Naive thymus-derived CD8-positive, alpha-beta T cell (primary cell): ENCODE results near the gene KCNA3. TPM values are rescaled to one million over a fixed set of nuclear protein-coding genes. Genes with fewer than 3 reads are reported as not detected.

ENCODE experiments used
- ATAC-seq, 2 donors: fragments of 150-1000 bp; cut with Tn5 transposase in 1 of 2; sonication (Bioruptor Pico), chemical (Tn5 transposase) in 1 of 2; 1 replicate in 1 of 2; 2 replicates in 1 of 2; pipeline ENCODE4 v1.10.0; 2021; ENCODE audit warnings: mild to moderate bottlenecking in 2 of 2, moderate library complexity in 2 of 2
- POLR2A ChIA-PET: fragments of 350-600 bp; sonication (Branson Sonifier 250); formaldehyde crosslinking; loops from one replicate; lab custom pipeline; 2021; ENCODE audit warnings: antibody characterized with exemption; lab: Charles Lee
- DNase-seq, 10 donors: peaks; one replicate each; pipeline versions ENCODE4 v3.0.0 to v3.0.0-alpha.2; 2020 to 2022
- H3K27ac Mint-ChIP-seq, 10 donors: one replicate each; pipeline ENCODE4 v1.8.0; 2020 to 2022; ENCODE audit warnings: mild to moderate bottlenecking in 10 of 10, mixed read lengths in 10 of 10, moderate library complexity in 4 of 10, inconsistent platforms in 1 of 10
- H3K27me3 Mint-ChIP-seq, 5 donors: one replicate each; pipeline ENCODE4 v1.8.0; 2021 to 2022; ENCODE audit warnings: mixed read lengths in 5 of 5
- H3K36me3 Mint-ChIP-seq, 3 donors: one replicate each; pipeline ENCODE4 v1.8.0; 2020 to 2022; ENCODE audit warnings: mixed read lengths in 3 of 3, mild to moderate bottlenecking in 2 of 3, inconsistent platforms in 1 of 3
- H3K4me1 Mint-ChIP-seq, 4 donors: one replicate each; pipeline ENCODE4 v1.8.0; 2021 to 2022; ENCODE audit warnings: mixed read lengths in 4 of 4
- H3K4me3 Mint-ChIP-seq, 10 donors: one replicate each; pipeline ENCODE4 v1.8.0; 2020 to 2022; ENCODE audit warnings: mild to moderate bottlenecking in 10 of 10, mixed read lengths in 10 of 10, moderate library complexity in 6 of 10, inconsistent platforms in 1 of 10
- H3K9me3 Mint-ChIP-seq, 9 donors: one replicate each; pipeline ENCODE4 v1.8.0; 2020 to 2022; ENCODE audit warnings: mixed read lengths in 9 of 9, mild to moderate bottlenecking in 3 of 9, inconsistent platforms in 1 of 9, moderate library complexity in 1 of 9
- polyA plus RNA-seq, 3 donors: library from polyadenylated mRNA; unstranded; fragments of 300-500 nt; fragmentation: Illumina TruSeq; gene quantifications; one replicate each; pipeline ENCODE4 v1.2.3, GENCODE V29; 2021
- total RNA-seq, 8 experiments: library from RNA in 2 of 8; stranded (reverse) in 2 of 8; gene quantifications; one replicate each; pipeline ENCODE4 v1.2.3 and lab custom pipeline; 2021 to 2026

Gene KCNA3
- total and polyA plus RNA-seq, 5 experiments from 2014 or later, result 55.6 to 78.7 (median 67.9) TPM

DNA sequence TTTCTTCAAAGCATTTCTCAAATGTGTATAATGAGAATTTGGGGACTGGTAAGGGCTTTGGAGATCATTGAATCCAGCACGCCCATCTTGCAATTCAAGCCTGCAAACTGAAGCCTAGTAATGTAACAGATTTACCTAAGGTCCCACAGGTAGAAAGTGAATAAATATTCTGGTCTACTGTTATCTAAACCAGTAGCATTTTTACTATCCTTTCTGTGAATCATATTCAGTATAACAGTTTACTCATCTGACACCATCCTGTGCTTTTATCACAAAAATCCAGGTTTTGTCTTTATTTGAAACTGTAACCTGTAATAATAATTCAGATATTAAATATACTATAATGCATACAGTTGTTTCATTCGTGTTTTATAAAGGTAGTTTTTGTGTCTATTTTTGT, 17.4 kb downstream of the KCNA3 start:
- H3K27ac Mint-ChIP-seq, result peak overlapping the region in 3 of 10 donors; percentile 38 to 51 (median 40)
- H3K36me3 Mint-ChIP-seq, result peaks cover 5 to 61% (median 25%) of the 10 kb centered on the region in 3 donors
- H3K27me3 Mint-ChIP-seq, result no peaks in the 10 kb centered on the region
- no peak overlapping the region for H3K4me3 Mint-ChIP-seq
- POLR2A ChIA-PET, result interaction anchor here (1.6 kb wide), 1 partner anchor 15 kb away, joined by 8 read pairs; no protein-coding TSS in a partner anchor
- no peak for ATAC-seq
- no peaks in the 10 kb centered on the region for H3K9me3 Mint-ChIP-seq
- no peak for DNase-seq
- H3K4me1 Mint-ChIP-seq, result peaks cover 8 to 27% (median 26%) of the 10 kb centered on the region in 4 donors

- Mint-ChIP-seq H3K36me3 (peaks cover 0 to 12% (median 0%) of the 10 kb centered on the region in 3 donors), H3K27ac (peak overlapping the region in 2 of 10 donors; percentile 34 to 38), H3K9me3 (no peaks in the 10 kb centered on the region), H3K4me1 (peaks cover 10 to 32% (median 13%) of the 10 kb centered on the region in 4 donors), H3K27me3 (no peaks in the 10 kb centered on the region), H3K4me3 (no peak overlapping the region)
- DNase-seq (no peak), ATAC-seq (no peak)
- POLR2A ChIA-PET, result interaction anchor here (4.6 kb wide), 1 partner anchor 15 kb away, joined by 32 read pairs; no protein-coding TSS in a partner anchor
Measured at GRCh38 chr1:110650609-110651008, 24.1 kb downstream of the KCNA3 start.

- POLR2A ChIA-PET, result interaction anchor here (0.7 to 4.6 kb wide), 7 partner anchors 10 to 29 kb away, joined by 3 to 32 read pairs (median 10); no protein-coding TSS in a partner anchor
- Mint-ChIP-seq H3K4me1 (peaks cover 17 to 41% (median 22%) of the 10 kb centered on the region in 4 donors), H3K27me3 (no peaks in the 10 kb centered on the region), H3K4me3 (no peak overlapping the region), H3K36me3 (peaks cover 0 to 4% (median 0%) of the 10 kb centered on the region in 3 donors), H3K9me3 (no peaks in the 10 kb centered on the region), H3K27ac (no peak overlapping the region)
- no peak for ATAC-seq
- no peak for DNase-seq
Measured at GRCh38 chr1:110648417-110648816, 26.3 kb downstream of the KCNA3 start.

- peak overlapping the region in 1 of 10 donors; percentile 58 for H3K4me3 Mint-ChIP-seq
- ATAC-seq, result peak; percentile 75 to 86
- no peaks in the 10 kb centered on the region for H3K27me3 Mint-ChIP-seq
- no peaks in the 10 kb centered on the region for H3K36me3 Mint-ChIP-seq
- peak overlapping the region in 1 of 10 donors; percentile 41 for H3K27ac Mint-ChIP-seq
- H3K9me3 Mint-ChIP-seq, result no peaks in the 10 kb centered on the region
- peak in 2 of 10 donors; percentile 48 to 49 for DNase-seq
- H3K4me1 Mint-ChIP-seq, result peaks cover 15 to 46% (median 27%) of the 10 kb centered on the region in 4 donors
- POLR2A ChIA-PET, result interaction anchor here (1.2 to 4.6 kb wide), 7 partner anchors 9 to 28 kb away, joined by 4 to 32 read pairs (median 10); partner anchors contain the start of gene KCNA3
Measured at GRCh38 chr1:110647254-110647891, 27.4 kb downstream of the KCNA3 start.

- no peak for ATAC-seq
Measured at GRCh38 chr1:110645821-110646735, 28.7 kb downstream of the KCNA3 start.

DNA sequence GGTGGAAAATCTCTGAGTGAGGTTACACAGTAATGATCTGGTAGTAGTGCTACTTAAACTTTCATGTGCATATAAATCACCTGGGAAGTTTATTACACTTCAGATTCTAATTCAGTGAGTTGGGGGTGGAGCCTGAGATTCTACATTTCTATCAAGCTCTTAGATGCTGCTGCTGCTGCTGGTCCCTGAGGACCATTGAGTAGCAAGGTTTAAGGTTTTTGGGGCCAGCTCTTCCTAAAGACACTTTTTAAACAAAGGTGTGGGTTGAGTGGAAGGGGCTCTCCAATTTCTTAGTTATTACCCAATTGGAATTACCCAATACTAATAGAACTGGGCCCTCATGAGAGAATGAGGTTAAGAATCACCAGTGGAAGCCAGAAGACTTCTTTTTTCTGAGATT, 29.5 kb downstream of the KCNA3 start:
- DNase-seq (no peak), ATAC-seq (no peak)
- H3K27ac Mint-ChIP-seq, result peak overlapping the region in 3 of 10 donors; percentile 3 to 77 (median 10)
- POLR2A ChIA-PET, result interaction anchor here (0.8 kb wide), 1 partner anchor 10 kb away, joined by 4 read pairs; no protein-coding TSS in a partner anchor
- peaks cover 0 to 5% (median 0%) of the 10 kb centered on the region in 3 donors for H3K36me3 Mint-ChIP-seq
- H3K4me1 Mint-ChIP-seq, result peaks cover 22 to 54% (median 38%) of the 10 kb centered on the region in 4 donors
- no peak overlapping the region for H3K4me3 Mint-ChIP-seq
- H3K9me3 Mint-ChIP-seq, result peaks cover 0 to 16% (median 5%) of the 10 kb centered on the region in 9 donors
- no peaks in the 10 kb centered on the region for H3K27me3 Mint-ChIP-seq

More at GRCh38 chr1:110645821-110646735, 28.7 kb downstream of the KCNA3 start:
- no peak for DNase-seq
- Mint-ChIP-seq H3K4me3 (peak overlapping the region in 4 of 10 donors; percentile 6 to 22 (median 12)), H3K4me1 (peaks cover 19 to 54% (median 38%) of the 10 kb centered on the region in 4 donors), H3K27ac (peak overlapping the region in 5 of 10 donors; percentile 38 to 77 (median 64)), H3K27me3 (no peaks in the 10 kb centered on the region), H3K36me3 (peaks cover 0 to 5% (median 0%) of the 10 kb centered on the region in 3 donors), H3K9me3 (peaks cover 0 to 9% (median 3%) of the 10 kb centered on the region in 9 donors)
- POLR2A ChIA-PET, result interaction anchor here (1.6 to 4.6 kb wide), 5 partner anchors 7 to 29 kb away, joined by 5 to 32 read pairs (median 14); partner anchors contain the start of gene KCNA3

DNA sequence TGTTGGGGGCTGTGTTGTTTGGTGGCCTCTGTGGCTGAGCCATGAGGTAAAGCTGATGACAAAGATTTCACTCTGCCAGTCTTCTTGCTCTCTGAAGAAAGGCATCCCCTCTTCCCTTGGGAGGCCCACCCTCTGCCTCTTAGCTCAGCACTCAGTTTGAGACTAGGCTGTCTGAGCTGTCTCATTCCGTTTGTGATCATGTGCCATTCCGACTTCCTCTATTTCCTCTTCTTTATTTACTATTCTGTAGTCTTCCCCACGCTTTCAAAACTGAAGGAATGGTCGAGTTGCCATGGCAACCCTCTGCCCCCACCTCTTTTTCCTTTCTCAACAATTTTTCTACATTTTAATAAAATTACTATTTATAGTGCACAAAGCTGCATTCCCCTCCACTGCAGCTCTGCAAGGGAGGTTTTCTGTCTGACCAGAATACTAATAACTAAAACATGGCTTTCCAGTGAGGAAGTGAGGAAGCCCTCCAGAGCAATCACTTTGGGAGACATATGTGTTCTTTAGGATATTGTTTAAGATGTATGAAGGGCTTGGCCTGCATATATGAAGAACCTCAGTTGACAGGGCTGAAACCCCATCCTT, 30.8 kb downstream of the KCNA3 start:
- peaks cover 0 to 5% (median 0%) of the 10 kb centered on the region in 3 donors for H3K36me3 Mint-ChIP-seq
- H3K9me3 Mint-ChIP-seq, result peaks cover 0 to 22% (median 5%) of the 10 kb centered on the region in 9 donors
- H3K27me3 Mint-ChIP-seq, result no peaks in the 10 kb centered on the region
- peak overlapping the region in 4 of 10 donors; percentile 27 to 70 (median 39) for H3K4me3 Mint-ChIP-seq
- H3K27ac Mint-ChIP-seq, result peak overlapping the region in 9 of 10 donors; percentile 46 to 86 (median 73)
- peaks cover 31 to 67% (median 44%) of the 10 kb centered on the region in 4 donors for H3K4me1 Mint-ChIP-seq
- ATAC-seq (peak in 1 of 2 donors; percentile 40), DNase-seq (no peak)
- POLR2A ChIA-PET, result interaction anchor here (0.5 to 2.0 kb wide), 3 partner anchors 13 to 42 kb away, joined by 3 to 8 read pairs (median 4); no protein-coding TSS in a partner anchor

GRCh38 chr1:110639724-110640386, 34.9 kb downstream of the KCNA3 start:
- peaks cover 0 to 5% (median 0%) of the 10 kb centered on the region in 3 donors for H3K36me3 Mint-ChIP-seq
- H3K27ac Mint-ChIP-seq, result peak overlapping the region in 9 of 10 donors; percentile 0 to 86 (median 49)
- H3K4me3 Mint-ChIP-seq, result peak overlapping the region in 2 of 10 donors; percentile 0 to 8
- POLR2A ChIA-PET, result interaction anchor here (1.2 to 2.0 kb wide), 3 partner anchors 8 to 26 kb away, joined by 4 to 10 read pairs (median 7); no protein-coding TSS in a partner anchor
- H3K27me3 Mint-ChIP-seq, result no peaks in the 10 kb centered on the region
- peaks cover 0 to 22% (median 5%) of the 10 kb centered on the region in 9 donors for H3K9me3 Mint-ChIP-seq
- peaks cover 33 to 92% (median 67%) of the 10 kb centered on the region in 4 donors for H3K4me1 Mint-ChIP-seq
- ATAC-seq (no peak), DNase-seq (no peak)

GRCh38 chr1:110638556-110638955, 36.2 kb downstream of the KCNA3 start:
- Mint-ChIP-seq H3K27me3 (no peaks in the 10 kb centered on the region), H3K36me3 (peaks cover 0 to 5% (median 0%) of the 10 kb centered on the region in 3 donors), H3K9me3 (peaks cover 0 to 22% (median 5%) of the 10 kb centered on the region in 9 donors), H3K4me1 (peaks cover 20 to 94% (median 67%) of the 10 kb centered on the region in 4 donors), H3K4me3 (peak overlapping the region in 4 of 10 donors; percentile 5 to 29 (median 8)), H3K27ac (peak overlapping the region; percentile 20 to 86 (median 80))
- ATAC-seq (no peak), DNase-seq (no peak)
- POLR2A ChIA-PET, result interaction anchor here (1.0 to 6.4 kb wide), 6 partner anchors 9 to 35 kb away, joined by 4 to 87 read pairs (median 6); partner anchors contain the start of gene KCNA3

- Mint-ChIP-seq H3K27ac (peak overlapping the region in 9 of 10 donors; percentile 28 to 86 (median 68)), H3K4me3 (peak overlapping the region in 3 of 10 donors; percentile 9 to 35 (median 29))
Measured at GRCh38 chr1:110638058-110638457, 36.7 kb downstream of the KCNA3 start.

More at GRCh38 chr1:110638058-110638457, 36.7 kb downstream of the KCNA3 start:
- H3K9me3 Mint-ChIP-seq, result peaks cover 0 to 22% (median 5%) of the 10 kb centered on the region in 9 donors
- H3K36me3 Mint-ChIP-seq, result peaks cover 0 to 5% (median 0%) of the 10 kb centered on the region in 3 donors
- ATAC-seq (no peak), DNase-seq (no peak)
- POLR2A ChIA-PET, result interaction anchor here (0.6 to 6.4 kb wide), 6 partner anchors 10 to 1553 kb away, joined by 3 to 87 read pairs (median 6); partner anchors contain the start of gene KCNA3
- no peaks in the 10 kb centered on the region for H3K27me3 Mint-ChIP-seq
- peaks cover 17 to 94% (median 69%) of the 10 kb centered on the region in 4 donors for H3K4me1 Mint-ChIP-seq
